Heart right ventricle (tissue), 16 donors: ENCODE results near the gene ARL2. TPM values are rescaled to one million over a fixed set of nuclear protein-coding genes. Genes with fewer than 3 reads are reported as not detected.

Source experiments
- ATAC-seq, 8 donors: fragments of 200-7000 bp; cut with Tn5 transposase; one replicate each; pipeline ENCODE4 v1.9.1; 2020; ENCODE audit warnings: mild to moderate bottlenecking in 8 of 8, moderate library complexity in 8 of 8, moderate number of reproducible peaks in 1 of 8
- DNase-seq, 2 donors: peaks; one replicate each; pipeline ENCODE4 v3.0.0-alpha.2; 2020
- H3K27ac ChIP-seq, 10 donors: fragments of 200-600 bp; sonication (generic) in 2 of 10; one replicate each; pipeline versions ENCODE4 v1.5.0 to v1.8.0; 2020 to 2022; ENCODE audit warnings: mild to moderate bottlenecking in 3 of 10
- H3K27me3 ChIP-seq, 7 donors: fragments of 200-600 bp; one replicate each; pipeline ENCODE4 v1.8.0; 2021 to 2022; ENCODE audit warnings: mild to moderate bottlenecking in 2 of 7
- H3K36me3 ChIP-seq, 9 donors: fragments of 200-600 bp; sonication (generic) in 1 of 9; one replicate each; pipeline versions ENCODE4 v1.5.0 to v1.8.0; 2020 to 2022; ENCODE audit warnings: mild to moderate bottlenecking in 2 of 9
- H3K4me1 ChIP-seq, 9 donors: fragments of 200-600 bp; sonication (generic) in 1 of 9; one replicate each; pipeline versions ENCODE4 v1.5.0 to v1.8.0; 2020 to 2022; ENCODE audit warnings: mild to moderate bottlenecking in 4 of 9
- H3K4me3 ChIP-seq, 10 donors: fragments of 200-600 bp; sonication (generic) in 2 of 10; one replicate each; pipeline versions ENCODE4 v1.5.0 to v1.8.0; 2020 to 2022; ENCODE audit warnings: mild to moderate bottlenecking in 7 of 10, moderate library complexity in 2 of 10
- H3K9me3 ChIP-seq, 11 donors: fragments of 200-600 bp in 10 of 11; sonication (generic) in 2 of 11; one replicate each; pipeline versions ENCODE4 v1.5.0 to v1.8.0; 2013 to 2022; ENCODE audit warnings: mild to moderate bottlenecking in 2 of 11, control low read depth in 1 of 11, moderate library complexity in 1 of 11
- WGBS, 2 donors: extraction: QIAGEN DNeasy Blood & Tissue Kit; methylation state at CpG; one replicate each; pipeline ENCODE4 v1.1.7; 2013; ENCODE audit warnings: inconsistent platforms in 1 of 2; 5-methylcytosine and 5-hydroxymethylcytosine counted together
- intact Hi-C, 10 donors: fragments of 100-400 bp; cut with DNase I; formaldehyde crosslinking; loops; one replicate each; pipeline versions ENCODE4 v1.11.1 to v1.14.2; 2022
- polyA plus RNA-seq, 2 donors: library from polyadenylated mRNA; stranded (reverse); fragments of 200-250 nt; gene quantifications; one replicate each; pipeline ENCODE4 v1.2.3, GENCODE V29; 2013
- total RNA-seq, 10 donors: library from RNA; stranded (reverse); fragmentation: NEBNext Ultra II Directional in 3 of 10; extraction: Animal tissue kit (Norgen Biotek cat#: 25700) in 3 of 10; gene quantifications; one replicate each; pipeline versions ENCODE4 v1.2.1 to v1.2.4, GENCODE V29; 2021 to 2023
- TF ChIP-seq, protein P1 (sequence below), 9 donors: fragments of 200-600 bp; sonication (generic) in 2 of 9; IDR thresholded peaks; one replicate each; pipeline versions ENCODE4 v1.5.0 to v1.8.0; 2021 to 2022; ENCODE audit warnings: antibody characterized with exemption in 9 of 9, mild to moderate bottlenecking in 5 of 9, moderate library complexity in 1 of 9
- donor health status: Arrhythmogenic right ventricular cardiomyopathy.
- donor health status: ischemic (EF 13 %, LVEDD 7.1; RV severe dilation, severe dysfunction).
- donor health status: healthy with polysubstance abuse.
- donor health status: DM: no; HTN: yes; CAD: no.
- donor health status: DM: no; HTN: no; CAD: no.
- donor health status: ischemic (EF 25% LVEDD 6.9; RV normal size, moderate dysfunction).
- donor health status: ischemic (EF 25% LVEDD 5.7; RV mildly dilated, moderate dysfunction).
- donor health status: healthy.
- donor health status: DM: yes; HTN: yes; CAD: no.
- donor health status: Ischemic cardiomyopathy.
- donor health status: ischemic (EF 35%, LVEDD 5.7; RV mildly dilated, moderate dysfunction).
- donor health status: nonischemic (EF 11% LVEDD 7.7; RV severe dilation, severe dysfunction).
- donor health status: DM: yes; HTN: yes; CAD: no.
- donor health status: PGD.
- donor health status: ischemic (EF 29% LVEDD 5.4; RV normal size, mild dysfunction).
- donor health status: nonischemic (EF 23%, LVEDD 6.1; RV moderate dilation, normal function).

ARL2 gene
- total and polyA plus RNA-seq, 12 donors: 92.6 to 157 (median 117) TPM

DNA sequence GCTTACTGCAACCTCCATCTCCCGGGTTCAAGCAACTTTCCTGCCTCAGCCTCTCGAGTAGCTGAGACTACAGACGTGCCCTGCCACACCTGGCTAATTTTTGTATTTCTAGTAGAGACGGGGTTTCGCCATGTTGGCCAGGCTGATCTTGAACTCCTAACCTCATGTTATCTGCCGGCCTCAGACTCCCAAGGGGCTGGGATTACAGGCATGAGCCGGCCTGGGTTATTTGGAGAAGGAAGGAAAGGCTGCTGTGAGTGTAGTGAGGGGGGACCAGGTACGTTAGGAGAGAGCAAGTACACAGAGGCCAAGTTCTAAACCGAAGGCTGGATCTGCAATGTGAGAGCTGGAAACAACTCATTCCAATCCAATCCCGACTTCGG, 17.6 kb upstream of the ARL2 start:
- intact Hi-C loops: loop anchor here in 5 of 10 donors (5.0 to 10.0 kb wide), 4 partner anchors 69 to 152 kb away; partner anchors contain the start of genes PPP2R5B (in 2 of the 5), ATG2A (in 1 of the 5) and CDC42BPG (in 1 of the 5)

DNA sequence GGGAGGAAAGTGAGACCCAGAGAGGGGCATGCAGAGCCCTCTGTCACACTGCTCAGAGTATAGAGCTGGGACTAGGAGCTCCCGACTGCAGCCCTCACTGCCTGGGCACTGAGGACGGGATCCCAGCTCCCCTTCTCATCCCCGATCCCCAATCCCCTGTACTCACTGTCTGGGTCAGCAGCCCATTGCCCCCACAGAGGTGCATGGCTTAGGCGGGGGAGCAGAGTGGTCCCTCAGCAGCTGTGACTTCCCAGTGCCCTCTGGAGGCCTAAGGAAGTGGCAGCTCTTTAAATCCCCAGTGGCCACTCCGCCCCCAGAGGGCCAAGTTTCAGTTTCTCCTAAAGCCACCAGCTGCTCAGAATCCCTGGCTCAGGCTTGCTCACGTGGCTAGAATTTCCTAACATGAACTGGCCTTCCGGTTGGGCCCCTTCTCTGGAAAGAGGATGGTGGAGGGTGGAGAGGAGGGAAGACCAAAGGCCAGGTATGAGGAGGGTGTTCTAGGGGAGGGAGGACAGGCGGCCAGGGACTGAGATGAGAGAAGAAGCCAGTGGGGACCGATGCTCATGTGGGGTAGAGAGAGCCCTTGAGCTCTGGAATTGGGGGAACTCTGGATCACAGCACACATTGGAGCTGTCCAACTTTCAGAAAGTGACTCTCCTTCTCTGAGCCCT, 17.1 kb upstream of the ARL2 start, which contains the start of gene BATF2:
TSS of gene BATF2 (minus strand) at position 262 of the 671 bp plus-strand sequence. CDS start at position 205, 57 bp downstream.
- no peaks in the 10 kb centered on the region for H3K9me3 ChIP-seq
- peak within 1 kb of the TSS; percentile 1 to 65 (median 52) for H3K4me3 ChIP-seq
- ATAC-seq (peak; percentile 86 to 96 (median 92)), DNase-seq (peak; percentile 70 to 82)
- H3K27me3 ChIP-seq: no peaks in the 10 kb centered on the region
- WGBS, 2 donors: 13 to 21% methylated on average over 9 of the region's 9 CpGs
- peaks cover 0 to 19% (median 0%) of the 10 kb centered on the region in 9 donors for H3K36me3 ChIP-seq
- H3K4me1 ChIP-seq: peaks cover 0 to 51% (median 17%) of the 10 kb centered on the region in 9 donors
- intact Hi-C loops: loop anchor here in 5 of 10 donors (5.0 to 10.0 kb wide), 4 partner anchors 70 to 152 kb away; partner anchors contain the start of genes PPP2R5B (in 2 of the 5), ATG2A (in 1 of the 5) and CDC42BPG (in 1 of the 5)
- H3K27ac ChIP-seq: peak within 1 kb of the TSS in 9 of 10 donors; percentile 41 to 88 (median 72)
- TF ChIP-seq, protein P1, sequence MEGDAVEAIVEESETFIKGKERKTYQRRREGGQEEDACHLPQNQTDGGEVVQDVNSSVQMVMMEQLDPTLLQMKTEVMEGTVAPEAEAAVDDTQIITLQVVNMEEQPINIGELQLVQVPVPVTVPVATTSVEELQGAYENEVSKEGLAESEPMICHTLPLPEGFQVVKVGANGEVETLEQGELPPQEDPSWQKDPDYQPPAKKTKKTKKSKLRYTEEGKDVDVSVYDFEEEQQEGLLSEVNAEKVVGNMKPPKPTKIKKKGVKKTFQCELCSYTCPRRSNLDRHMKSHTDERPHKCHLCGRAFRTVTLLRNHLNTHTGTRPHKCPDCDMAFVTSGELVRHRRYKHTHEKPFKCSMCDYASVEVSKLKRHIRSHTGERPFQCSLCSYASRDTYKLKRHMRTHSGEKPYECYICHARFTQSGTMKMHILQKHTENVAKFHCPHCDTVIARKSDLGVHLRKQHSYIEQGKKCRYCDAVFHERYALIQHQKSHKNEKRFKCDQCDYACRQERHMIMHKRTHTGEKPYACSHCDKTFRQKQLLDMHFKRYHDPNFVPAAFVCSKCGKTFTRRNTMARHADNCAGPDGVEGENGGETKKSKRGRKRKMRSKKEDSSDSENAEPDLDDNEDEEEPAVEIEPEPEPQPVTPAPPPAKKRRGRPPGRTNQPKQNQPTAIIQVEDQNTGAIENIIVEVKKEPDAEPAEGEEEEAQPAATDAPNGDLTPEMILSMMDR (IDR thresholded peaks at IDR 0.05): peak in 8 of 9 donors; percentile 22 to 62 (median 48)

More for the DNA sequence above, 17.6 kb upstream of the ARL2 start:
- no peak for DNase-seq
- TF ChIP-seq, protein P1 (IDR thresholded peaks at IDR 0.05): no peak
- H3K4me3 ChIP-seq: peak overlapping the region; percentile 1 to 65 (median 52)
- H3K36me3 ChIP-seq: peaks cover 0 to 24% (median 0%) of the 10 kb centered on the region in 9 donors
- H3K4me1 ChIP-seq: peaks cover 2 to 56% (median 22%) of the 10 kb centered on the region in 9 donors
- peak in 5 of 8 donors; percentile 6 to 44 (median 21) for ATAC-seq
- H3K9me3 ChIP-seq: no peaks in the 10 kb centered on the region
- peak overlapping the region in 9 of 10 donors; percentile 41 to 88 (median 72) for H3K27ac ChIP-seq
- no peaks in the 10 kb centered on the region for H3K27me3 ChIP-seq
- WGBS, 2 donors: 35 to 47% methylated on average over 11 of the region's 11 CpGs

DNA sequence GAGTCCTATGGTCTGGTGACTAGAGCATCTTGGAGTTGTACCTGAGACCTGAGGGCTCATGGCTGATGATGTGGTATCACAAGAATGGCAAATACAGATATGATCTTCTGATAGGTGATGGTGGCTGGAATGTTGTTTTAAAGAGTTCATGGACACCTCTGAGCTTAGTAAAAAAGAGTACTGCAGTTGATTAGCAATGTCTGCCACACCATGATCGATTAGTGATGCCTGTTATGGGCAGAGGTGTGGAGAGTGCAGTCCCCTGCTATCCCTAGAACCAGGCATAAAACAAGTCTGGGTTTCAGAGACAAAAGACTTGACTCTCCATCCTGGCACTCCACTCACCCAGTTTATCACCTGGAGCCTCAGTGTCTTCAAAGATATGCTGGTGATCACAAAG, 15.8 kb upstream of the ARL2 start:
- no peak for ATAC-seq
- peaks cover 0 to 6% (median 0%) of the 10 kb centered on the region in 9 donors for H3K36me3 ChIP-seq

More for the DNA sequence above, 15.8 kb upstream of the ARL2 start:
- Histone ChIP-seq H3K27me3 (no peaks in the 10 kb centered on the region), H3K9me3 (no peaks in the 10 kb centered on the region), H3K4me1 (peaks cover 0 to 45% (median 16%) of the 10 kb centered on the region in 9 donors), H3K4me3 (no peak overlapping the region), H3K27ac (no peak overlapping the region)
- intact Hi-C loops: loop anchor here in 5 of 10 donors (5.0 to 10.0 kb wide), 4 partner anchors 71 to 153 kb away; partner anchors contain the start of genes PPP2R5B (in 2 of the 5), ATG2A (in 1 of the 5) and CDC42BPG (in 1 of the 5)
- TF ChIP-seq, protein P1 (IDR thresholded peaks at IDR 0.05): no peak
- WGBS, 2 donors: 82 to 93% methylated on average over 1 of the region's 1 CpG
- DNase-seq: no peak
